ENCODE data around the gene MID1.

GRCh38 chrX:10496345-10496965 lies 123.9 kb downstream of the MID1 start:
- TF ChIP-seq CTCF (IDR thresholded peaks at IDR 0.05): no peak
- TF ChIP-seq EP300 (IDR thresholded peaks at IDR 0.05): no peak

Data from tibial nerve (tissue), 4 donors.